HCT116 (cell line): ENCODE measurements around the gene MALT1. TPM values are rescaled to one million over a fixed set of nuclear protein-coding genes. Genes with fewer than 3 reads are reported as not detected.

Experiments
- ATAC-seq: fragments of 200-7000 bp; cut with Tn5 transposase; 2 replicates; pipeline ENCODE4 v1.9.1; 2020; ENCODE audit warnings: mild to moderate bottlenecking, moderate library complexity
- BruUV-seq: library from RNA; stranded (reverse); fragments of 400-500 nt; replicated peaks from 2 replicates; lab custom pipeline; 2021; lab: Mats Ljungman, UMichigan
- CTCF ChIA-PET: fragments of 300-600 bp; sonication (Branson Sonifier 250); formaldehyde crosslinking; loops from one replicate; lab custom pipeline; 2021; ENCODE audit warnings: antibody characterized with exemption; lab: Charles Lee
- POLR2A ChIA-PET: fragments of 300-600, 350-600 bp; sonication (Branson Sonifier 250); formaldehyde crosslinking; loops from one replicate; lab custom pipeline; 2021; ENCODE audit warnings: antibody characterized with exemption; lab: Charles Lee
- RAD21 ChIA-PET, 2 experiments: fragments of 300-600 bp; sonication (Branson Sonifier 250); formaldehyde crosslinking; loops; one replicate each; lab custom pipeline; 2023; ENCODE audit warnings: low total read pairs in 2 of 2; ENCODE audit not compliant: uncharacterized antibody in 2 of 2, unreplicated experiment in 2 of 2, low non-redundant PET in 1 of 2; lab: Charles Lee
- DNase-seq: peaks from one replicate; pipeline ENCODE4 v3.0.0-alpha.2; 2010; ENCODE audit warnings: low read depth, low spot score
- H2AFZ ChIP-seq: fragments of 200-600 bp; shearing (Covaris generic), sonication (generic); 2 replicates; pipeline ENCODE4 v1.6.1; 2017; ENCODE audit warnings: low read depth, mixed run types, mixed read lengths, antibody characterized with exemption, low read length; ENCODE audit not compliant: poor library complexity, severe bottlenecking
- H3K27ac ChIP-seq: 2 replicates; pipeline ENCODE4 v1.5.1; 2012; ENCODE audit warnings: low read depth, low read length
- H3K27me3 ChIP-seq: fragments of 200-600 bp; sonication (generic); 2 replicates; pipeline ENCODE4 v1.6.1; 2016; ENCODE audit warnings: mixed run types, low read length, mixed read lengths; ENCODE audit not compliant: insufficient read depth
- H3K36me3 ChIP-seq, 2 experiments: fragments of 200-500 bp in 1 of 2; fragments of 200-600 bp in 1 of 2; sonication (Bioruptor generic) in 1 of 2; sonication (generic) in 1 of 2; 2 replicates each; pipeline versions ENCODE4 v1.5.1 to v1.6.1; 2014 to 2016; ENCODE audit warnings: low read length in 2 of 2, inconsistent platforms in 1 of 2, mixed read lengths in 1 of 2, mixed run types in 1 of 2; ENCODE audit not compliant: insufficient read depth in 2 of 2, control insufficient read depth in 1 of 2
- H3K4me1 ChIP-seq, 2 experiments: fragments of 200-600 bp in 1 of 2; sonication (generic) in 1 of 2; 2 replicates each; pipeline versions ENCODE4 v1.5.1 to v1.6.1; 2012 to 2017; ENCODE audit warnings: low read length in 2 of 2, inconsistent platforms in 1 of 2, mild to moderate bottlenecking in 1 of 2, mixed read lengths in 1 of 2, mixed run types in 1 of 2, moderate library complexity in 1 of 2; ENCODE audit not compliant: insufficient read depth in 2 of 2, control insufficient read depth in 1 of 2
- H3K4me2 ChIP-seq: fragments of 200-600 bp; sonication (generic); 2 replicates; pipeline ENCODE4 v1.6.1; 2017; ENCODE audit warnings: mixed run types, low read length, mixed read lengths
- H3K4me3 ChIP-seq, 2 experiments: fragments of 200-600 bp in 1 of 2; sonication (generic) in 1 of 2; replicated peaks in 1 of 2; 2 replicates each; pipeline ENCODE4 v1.5.1; 2011 to 2016; ENCODE audit warnings: low read length in 2 of 2, control low read depth in 1 of 2, low read depth in 1 of 2, mild to moderate bottlenecking in 1 of 2, mixed read lengths in 1 of 2, mixed run types in 1 of 2
- H3K79me2 ChIP-seq: fragments of 200-600 bp; sonication (generic); 2 replicates; pipeline ENCODE4 v1.6.1; 2017; ENCODE audit warnings: mild to moderate bottlenecking, mixed run types, low read length, moderate library complexity, mixed read lengths; ENCODE audit not compliant: insufficient read depth
- H3K9ac ChIP-seq: fragments of 200-600 bp; sonication (generic); 2 replicates; pipeline ENCODE4 v1.6.1; 2016; ENCODE audit warnings: low read length, mixed read lengths
- H3K9me2 ChIP-seq: fragments of 200-600 bp; sonication (generic), shearing (Covaris generic); 2 replicates; pipeline ENCODE4 v1.6.1; 2017; ENCODE audit warnings: mixed run types, mild to moderate bottlenecking, moderate library complexity; ENCODE audit not compliant: insufficient read depth
- H3K9me3 ChIP-seq, 2 experiments: fragments of 200-500 bp in 1 of 2; fragments of 200-600 bp in 1 of 2; sonication (Bioruptor generic) in 1 of 2; sonication (generic) in 1 of 2; 2 replicates each; pipeline ENCODE4 v1.6.1; 2014 to 2017; ENCODE audit warnings: low read length in 2 of 2, mixed read lengths in 2 of 2, inconsistent platforms in 1 of 2, low read depth in 1 of 2, mild to moderate bottlenecking in 1 of 2, mixed run types in 1 of 2, moderate library complexity in 1 of 2; ENCODE audit not compliant: control insufficient read depth in 1 of 2, insufficient read depth in 1 of 2
- H4K20me1 ChIP-seq: fragments of 200-600 bp; sonication (generic), shearing (Covaris generic); 2 replicates; pipeline ENCODE4 v1.6.1; 2017; ENCODE audit warnings: mixed run types, mild to moderate bottlenecking, moderate library complexity; ENCODE audit not compliant: insufficient read depth
- EGR1 ChIP-seq: IDR thresholded peaks from 2 replicates; pipeline ENCODE4 v1.6.1; 2012; ENCODE audit warnings: low read depth
- EZH2 ChIP-seq: fragments of 200-600 bp; sonication (generic); IDR thresholded peaks from 2 replicates; pipeline ENCODE4 v1.6.1; 2017; ENCODE audit warnings: antibody characterized with exemption, mixed run types
- FOSL1 ChIP-seq: IDR thresholded peaks from 2 replicates; pipeline ENCODE4 v1.6.1; 2012; ENCODE audit warnings: low read depth
- SIN3A ChIP-seq: IDR thresholded peaks from 2 replicates; pipeline ENCODE4 v1.6.1; 2012; ENCODE audit warnings: low read depth
- SRF ChIP-seq: IDR thresholded peaks from 2 replicates; pipeline ENCODE4 v1.6.1; 2012; ENCODE audit warnings: low read depth
- TCF7L2 ChIP-seq: IDR thresholded peaks from 2 replicates; pipeline ENCODE4 v1.7.0; 2011; ENCODE audit warnings: borderline replicate concordance, inconsistent platforms; ENCODE audit not compliant: insufficient read depth, insufficient read length; ENCODE audit errors: extremely low read depth
- ZNF274 ChIP-seq: fragments of 200-500 bp; sonication (Bioruptor generic); IDR thresholded peaks from 2 replicates; pipeline ENCODE4 v1.6.1; 2014; ENCODE audit warnings: mild to moderate bottlenecking, low read depth, low read length, inconsistent platforms
- intact Hi-C: fragments of 100-400 bp; cut with micrococcal nuclease; formaldehyde crosslinking; loops from 2 replicates; pipeline ENCODE4 v1.10.0; 2022
- total RNA-seq: library from RNA; stranded (reverse); gene quantifications from one replicate; pipeline ENCODE4 v1.2.1, GENCODE V29; 2021; ENCODE audit not compliant: unreplicated experiment
- TF ChIP-seq, protein P1 (sequence below): IDR thresholded peaks from 2 replicates; pipeline ENCODE4 v1.6.1; 2012; ENCODE audit warnings: low read depth
- TF ChIP-seq, protein P2 (sequence below): IDR thresholded peaks from 2 replicates; pipeline ENCODE4 v1.6.1; 2011; ENCODE audit warnings: mild to moderate bottlenecking, low read length, moderate library complexity; ENCODE audit not compliant: insufficient replicate concordance; ENCODE audit errors: extremely low read depth
- TF ChIP-seq, protein P3 (sequence below), 3 experiments: fragments of 200-600 bp in 1 of 3; sonication (generic) in 1 of 3; IDR thresholded peaks in 2 of 3; conservative IDR thresholded peaks in 1 of 3; 2 replicates each; pipeline ENCODE4 v1.5.1; 2012 to 2017; ENCODE audit warnings: low read depth in 2 of 3, low read length in 2 of 3, antibody characterized with exemption in 1 of 3, borderline replicate concordance in 1 of 3, control low read depth in 1 of 3, mild to moderate bottlenecking in 1 of 3, mixed read lengths in 1 of 3, mixed run types in 1 of 3, moderate library complexity in 1 of 3; ENCODE audit not compliant: insufficient read depth in 1 of 3

The MALT1 gene
- total RNA-seq, 1 experiment from 2014 or later: 41.1 TPM

DNA sequence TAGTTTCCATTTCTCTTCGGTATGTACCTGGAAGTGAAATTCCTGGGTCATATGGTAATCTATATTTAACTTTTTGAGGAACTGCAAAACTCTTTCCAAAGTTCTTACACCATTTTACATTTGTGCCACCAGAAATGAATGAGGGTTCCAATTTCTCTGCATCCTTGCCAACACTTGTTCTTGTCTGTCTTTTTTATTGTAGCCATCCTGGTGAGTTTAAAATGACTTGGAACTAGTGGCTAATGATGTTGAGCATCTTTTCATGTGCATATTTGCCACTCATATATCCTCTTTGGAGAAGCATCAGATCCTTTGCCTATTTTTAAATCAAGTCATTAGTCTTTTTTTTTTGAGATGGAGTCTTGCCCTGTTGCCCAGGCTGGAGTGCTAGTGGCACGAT, 59.4 kb downstream of the MALT1 start (continued):
- TF ChIP-seq, protein P1, sequence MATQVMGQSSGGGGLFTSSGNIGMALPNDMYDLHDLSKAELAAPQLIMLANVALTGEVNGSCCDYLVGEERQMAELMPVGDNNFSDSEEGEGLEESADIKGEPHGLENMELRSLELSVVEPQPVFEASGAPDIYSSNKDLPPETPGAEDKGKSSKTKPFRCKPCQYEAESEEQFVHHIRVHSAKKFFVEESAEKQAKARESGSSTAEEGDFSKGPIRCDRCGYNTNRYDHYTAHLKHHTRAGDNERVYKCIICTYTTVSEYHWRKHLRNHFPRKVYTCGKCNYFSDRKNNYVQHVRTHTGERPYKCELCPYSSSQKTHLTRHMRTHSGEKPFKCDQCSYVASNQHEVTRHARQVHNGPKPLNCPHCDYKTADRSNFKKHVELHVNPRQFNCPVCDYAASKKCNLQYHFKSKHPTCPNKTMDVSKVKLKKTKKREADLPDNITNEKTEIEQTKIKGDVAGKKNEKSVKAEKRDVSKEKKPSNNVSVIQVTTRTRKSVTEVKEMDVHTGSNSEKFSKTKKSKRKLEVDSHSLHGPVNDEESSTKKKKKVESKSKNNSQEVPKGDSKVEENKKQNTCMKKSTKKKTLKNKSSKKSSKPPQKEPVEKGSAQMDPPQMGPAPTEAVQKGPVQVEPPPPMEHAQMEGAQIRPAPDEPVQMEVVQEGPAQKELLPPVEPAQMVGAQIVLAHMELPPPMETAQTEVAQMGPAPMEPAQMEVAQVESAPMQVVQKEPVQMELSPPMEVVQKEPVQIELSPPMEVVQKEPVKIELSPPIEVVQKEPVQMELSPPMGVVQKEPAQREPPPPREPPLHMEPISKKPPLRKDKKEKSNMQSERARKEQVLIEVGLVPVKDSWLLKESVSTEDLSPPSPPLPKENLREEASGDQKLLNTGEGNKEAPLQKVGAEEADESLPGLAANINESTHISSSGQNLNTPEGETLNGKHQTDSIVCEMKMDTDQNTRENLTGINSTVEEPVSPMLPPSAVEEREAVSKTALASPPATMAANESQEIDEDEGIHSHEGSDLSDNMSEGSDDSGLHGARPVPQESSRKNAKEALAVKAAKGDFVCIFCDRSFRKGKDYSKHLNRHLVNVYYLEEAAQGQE: no peak
- TF ChIP-seq EGR1 (no peak), TCF7L2 (no peak), EZH2 (no peak), FOSL1 (no peak)
- TF ChIP-seq, all 23 proteins: peak for 0

DNA sequence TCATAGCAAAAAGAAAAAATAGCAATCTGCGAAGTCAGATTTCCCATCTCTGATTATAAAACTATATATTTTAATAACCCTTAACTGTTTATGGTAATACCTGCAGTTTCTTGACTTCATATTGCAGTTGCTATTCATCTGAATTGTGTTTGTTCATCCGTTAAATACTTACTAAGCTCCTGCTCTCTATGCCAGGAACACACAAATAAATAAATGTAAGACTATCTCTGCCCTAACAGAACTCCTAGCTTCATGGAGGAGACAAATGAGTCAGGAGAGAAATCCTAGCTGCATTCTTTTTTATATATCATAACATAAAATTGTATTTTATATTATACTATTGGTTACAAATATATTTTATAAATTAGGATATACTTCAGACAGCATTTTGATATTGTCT, 61.2 kb downstream of the MALT1 start:
- ATAC-seq: no peak

More for the DNA sequence above, 61.2 kb downstream of the MALT1 start:
- peaks cover 11% of the 10 kb centered on the region; the same call in 1 of the 2 replicates for H3K79me2 ChIP-seq
- intact Hi-C loops: no loop called here
- no peak for DNase-seq
- no peak overlapping the region for H3K9ac ChIP-seq
- H3K27me3 ChIP-seq: no peaks in the 10 kb centered on the region
- POLR2A ChIA-PET: no interaction called here
- TF ChIP-seq EGR1 (no peak), SRF (no peak), SIN3A (no peak), TCF7L2 (no peak), ZNF274 (no peak)
- TF ChIP-seq, protein P2, sequence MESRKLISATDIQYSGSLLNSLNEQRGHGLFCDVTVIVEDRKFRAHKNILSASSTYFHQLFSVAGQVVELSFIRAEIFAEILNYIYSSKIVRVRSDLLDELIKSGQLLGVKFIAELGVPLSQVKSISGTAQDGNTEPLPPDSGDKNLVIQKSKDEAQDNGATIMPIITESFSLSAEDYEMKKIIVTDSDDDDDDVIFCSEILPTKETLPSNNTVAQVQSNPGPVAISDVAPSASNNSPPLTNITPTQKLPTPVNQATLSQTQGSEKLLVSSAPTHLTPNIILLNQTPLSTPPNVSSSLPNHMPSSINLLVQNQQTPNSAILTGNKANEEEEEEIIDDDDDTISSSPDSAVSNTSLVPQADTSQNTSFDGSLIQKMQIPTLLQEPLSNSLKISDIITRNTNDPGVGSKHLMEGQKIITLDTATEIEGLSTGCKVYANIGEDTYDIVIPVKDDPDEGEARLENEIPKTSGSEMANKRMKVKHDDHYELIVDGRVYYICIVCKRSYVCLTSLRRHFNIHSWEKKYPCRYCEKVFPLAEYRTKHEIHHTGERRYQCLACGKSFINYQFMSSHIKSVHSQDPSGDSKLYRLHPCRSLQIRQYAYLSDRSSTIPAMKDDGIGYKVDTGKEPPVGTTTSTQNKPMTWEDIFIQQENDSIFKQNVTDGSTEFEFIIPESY: no peak
- TF ChIP-seq, protein P3, sequence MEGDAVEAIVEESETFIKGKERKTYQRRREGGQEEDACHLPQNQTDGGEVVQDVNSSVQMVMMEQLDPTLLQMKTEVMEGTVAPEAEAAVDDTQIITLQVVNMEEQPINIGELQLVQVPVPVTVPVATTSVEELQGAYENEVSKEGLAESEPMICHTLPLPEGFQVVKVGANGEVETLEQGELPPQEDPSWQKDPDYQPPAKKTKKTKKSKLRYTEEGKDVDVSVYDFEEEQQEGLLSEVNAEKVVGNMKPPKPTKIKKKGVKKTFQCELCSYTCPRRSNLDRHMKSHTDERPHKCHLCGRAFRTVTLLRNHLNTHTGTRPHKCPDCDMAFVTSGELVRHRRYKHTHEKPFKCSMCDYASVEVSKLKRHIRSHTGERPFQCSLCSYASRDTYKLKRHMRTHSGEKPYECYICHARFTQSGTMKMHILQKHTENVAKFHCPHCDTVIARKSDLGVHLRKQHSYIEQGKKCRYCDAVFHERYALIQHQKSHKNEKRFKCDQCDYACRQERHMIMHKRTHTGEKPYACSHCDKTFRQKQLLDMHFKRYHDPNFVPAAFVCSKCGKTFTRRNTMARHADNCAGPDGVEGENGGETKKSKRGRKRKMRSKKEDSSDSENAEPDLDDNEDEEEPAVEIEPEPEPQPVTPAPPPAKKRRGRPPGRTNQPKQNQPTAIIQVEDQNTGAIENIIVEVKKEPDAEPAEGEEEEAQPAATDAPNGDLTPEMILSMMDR (IDR thresholded peaks at IDR 0.05 in 2 of 3, conservative IDR thresholded peaks at IDR 0.05 in 1 of 3; ENCODE audit: borderline replicate concordance in 1 of 3, insufficient read depth in 1 of 3, low read depth in 2 of 3, low read length in 2 of 3): no peak
- H3K9me3 ChIP-seq: no peaks in the 10 kb centered on the region
- no peaks in the 10 kb centered on the region for H3K9me2 ChIP-seq
- no peak overlapping the region for H3K4me3 ChIP-seq
- peaks cover 11 to 18% of the 10 kb centered on the region in 2 experiments; a peak in 3 of 4 replicates for H3K36me3 ChIP-seq
- no peaks in the 10 kb centered on the region for H4K20me1 ChIP-seq
- H3K27ac ChIP-seq: no peak overlapping the region
- no peak overlapping the region for H3K4me2 ChIP-seq
- CTCF ChIA-PET: no interaction called here
- RAD21 ChIA-PET: no interaction called here
- no peak overlapping the region for H2AFZ ChIP-seq
- no peaks in the 10 kb centered on the region for H3K4me1 ChIP-seq
- BruUV-seq: no TSS peak
